Measurements from ENCODE around the gene FEM1B. TPM values are rescaled to one million over a fixed set of nuclear protein-coding genes. Genes with fewer than 3 reads are reported as not detected.

Gene FEM1B
- polyA plus RNA-seq, 4 donors = 50.1 to 66.4 (median 56.0) TPM

DNA sequence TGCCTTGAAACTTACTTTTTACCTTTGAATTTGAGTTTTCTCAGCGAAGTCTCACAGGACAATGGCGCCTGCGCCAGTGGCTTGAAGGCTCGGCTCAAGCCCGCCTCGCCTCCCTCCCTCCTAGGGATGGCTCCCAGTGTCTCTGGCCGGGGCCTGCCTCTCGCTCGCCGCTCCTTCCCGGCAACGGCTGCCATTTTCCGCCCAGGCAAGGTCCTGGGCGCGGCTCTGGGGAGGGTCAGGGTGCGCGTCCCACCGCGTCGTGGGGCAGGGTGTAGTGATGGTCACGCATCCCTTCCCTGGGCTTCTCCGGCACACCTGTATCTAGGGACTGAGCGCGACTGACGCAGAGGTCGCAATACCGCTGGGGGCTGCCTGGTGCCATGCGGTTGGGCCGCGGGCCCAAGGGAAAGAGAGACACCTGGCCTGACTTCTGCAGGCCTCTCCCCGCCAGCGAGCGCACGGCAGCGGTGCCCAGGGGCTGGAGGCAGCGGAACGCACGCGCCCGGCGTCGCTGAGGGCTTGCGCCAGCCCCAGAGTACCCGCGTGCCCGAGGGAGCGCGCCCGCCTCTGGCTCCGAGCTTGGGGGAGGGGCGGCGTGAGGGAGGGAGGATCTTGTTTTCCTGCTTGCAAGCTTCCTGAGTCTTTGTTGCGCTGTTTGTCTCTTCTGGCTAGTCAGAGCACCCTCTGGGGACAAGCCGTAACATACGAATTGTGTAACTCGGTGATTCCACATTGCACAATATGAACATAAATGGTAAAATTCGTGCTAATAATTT, 20.7 kb upstream of the FEM1B start:
- peak; percentile 63 to 79 (median 73) for DNase-seq (ENCODE audit: low read depth in 4 of 4, low spot score in 2 of 4)

DNA sequence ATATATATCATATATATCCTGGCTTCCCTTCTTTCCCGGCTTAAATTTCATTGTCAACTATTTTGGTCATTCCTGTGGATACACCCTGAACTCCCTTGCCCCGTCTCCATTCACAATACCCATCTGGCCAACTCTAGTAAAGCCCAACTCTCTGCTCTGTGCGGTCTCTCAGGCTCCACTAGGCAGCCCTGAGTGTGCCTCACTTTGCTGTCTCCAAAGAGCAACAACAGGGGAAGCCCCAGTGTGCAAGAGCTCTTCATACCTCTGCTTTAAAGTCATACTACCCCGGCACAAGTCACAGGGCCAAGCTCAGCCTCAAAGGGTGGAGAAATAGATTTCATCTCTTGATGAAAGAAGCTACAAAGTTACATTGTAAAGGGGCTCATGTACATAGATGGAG, 18.9 kb upstream of the FEM1B start:
- DNase-seq (ENCODE audit: low read depth in 4 of 4, low spot score in 2 of 4) = no peak

DNA sequence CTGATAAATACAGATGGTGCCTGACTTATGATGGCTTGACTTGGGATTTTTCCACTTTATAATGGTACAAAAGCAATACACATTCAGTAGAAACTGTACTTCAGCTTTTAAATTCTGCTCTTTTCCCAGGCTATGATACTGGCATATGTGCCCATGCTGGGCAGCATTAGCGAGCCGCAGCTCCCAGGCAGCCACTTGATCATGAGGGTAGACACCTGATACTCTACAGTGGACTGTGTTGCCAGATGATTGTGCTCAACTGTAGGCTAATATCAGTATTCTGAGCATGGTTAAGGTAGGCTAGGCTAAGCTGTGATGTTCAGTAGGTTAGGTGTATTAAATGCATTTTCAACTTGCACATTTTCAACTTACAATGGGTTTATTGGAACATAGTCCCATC, 17.7 kb upstream of the FEM1B start:
- DNase-seq (ENCODE audit: low read depth in 4 of 4, low spot score in 2 of 4) = no peak

DNA sequence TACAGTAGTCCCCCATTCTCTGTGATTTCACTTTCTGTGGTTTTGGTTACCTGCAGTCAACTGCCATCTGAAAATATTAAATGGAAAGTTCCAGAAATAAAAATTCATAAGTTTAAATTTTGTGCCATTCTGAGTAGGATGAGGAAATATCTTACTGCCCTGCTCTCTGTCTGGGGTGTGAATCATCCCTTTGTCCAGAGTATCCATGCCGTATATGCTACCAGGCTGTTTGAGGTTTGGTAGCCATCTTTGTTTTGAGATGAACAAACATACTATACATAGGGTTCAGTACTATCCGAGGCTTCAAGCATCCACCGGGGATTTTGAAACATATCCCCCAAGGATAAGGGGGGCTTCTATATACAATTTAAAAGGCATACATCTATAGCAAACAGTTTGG, 16.3 kb upstream of the FEM1B start:
- DNase-seq (ENCODE audit: low read depth in 4 of 4, low spot score in 2 of 4) = no peak

DNA sequence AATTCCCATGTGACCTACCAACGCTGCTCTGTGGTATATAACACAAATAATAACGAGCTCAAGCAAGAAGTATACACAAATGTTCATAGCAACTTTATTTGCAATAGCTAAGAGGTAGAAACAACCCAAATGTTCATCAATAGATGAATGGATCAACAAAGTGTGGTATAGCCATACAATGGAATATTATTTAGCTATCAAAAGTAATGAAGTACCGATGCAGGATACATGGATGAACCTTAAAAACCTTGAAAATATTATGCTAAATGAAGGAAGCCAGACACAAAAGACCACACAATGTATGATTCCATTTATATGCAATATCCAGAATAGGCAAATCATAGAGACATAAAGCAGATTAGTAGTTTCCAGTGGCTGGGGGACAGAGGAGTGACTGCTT, 15.6 kb upstream of the FEM1B start:
- no peak for DNase-seq (ENCODE audit: low read depth in 4 of 4, low spot score in 2 of 4)

DNA sequence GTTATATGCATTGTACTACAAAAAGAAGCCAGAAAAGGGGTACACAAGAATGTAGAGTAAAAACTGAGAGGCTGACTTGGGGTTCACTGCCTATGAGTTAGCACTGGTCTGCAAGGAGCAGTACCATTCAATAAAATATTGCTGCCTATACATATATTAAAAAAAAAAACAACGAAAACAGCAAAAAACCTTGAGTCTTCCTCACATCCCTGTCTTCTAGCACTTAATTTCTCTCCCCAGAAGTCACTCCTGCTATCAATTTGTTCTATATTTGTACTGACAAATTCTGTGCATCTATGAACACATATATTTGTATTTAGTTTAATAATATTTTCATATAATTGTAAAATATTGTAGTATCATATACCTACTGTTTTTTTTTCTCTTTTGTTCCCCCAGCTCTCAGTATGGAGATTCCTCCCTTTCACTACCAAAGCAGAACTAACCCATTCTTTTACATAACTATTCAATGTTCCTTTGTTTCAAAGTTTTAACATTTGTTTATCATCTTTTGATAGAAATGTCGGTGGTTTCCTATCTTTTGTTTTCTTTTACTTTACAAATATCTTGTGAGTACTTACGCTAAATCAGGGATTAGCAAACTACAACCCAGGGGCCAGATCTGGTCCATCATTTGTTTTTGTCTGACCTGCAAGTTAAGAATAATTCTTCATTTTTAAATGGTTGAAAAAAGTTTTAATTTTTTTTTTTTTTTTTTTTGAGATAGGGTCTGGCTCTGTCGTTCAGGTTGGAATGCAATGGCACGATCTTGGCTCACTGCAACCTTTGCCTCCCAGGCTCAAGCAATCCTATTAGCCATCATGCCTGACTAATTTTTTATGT, 14.8 kb upstream of the FEM1B start:
- DNase-seq (ENCODE audit: low read depth in 4 of 4, low spot score in 2 of 4) = no peak

DNA sequence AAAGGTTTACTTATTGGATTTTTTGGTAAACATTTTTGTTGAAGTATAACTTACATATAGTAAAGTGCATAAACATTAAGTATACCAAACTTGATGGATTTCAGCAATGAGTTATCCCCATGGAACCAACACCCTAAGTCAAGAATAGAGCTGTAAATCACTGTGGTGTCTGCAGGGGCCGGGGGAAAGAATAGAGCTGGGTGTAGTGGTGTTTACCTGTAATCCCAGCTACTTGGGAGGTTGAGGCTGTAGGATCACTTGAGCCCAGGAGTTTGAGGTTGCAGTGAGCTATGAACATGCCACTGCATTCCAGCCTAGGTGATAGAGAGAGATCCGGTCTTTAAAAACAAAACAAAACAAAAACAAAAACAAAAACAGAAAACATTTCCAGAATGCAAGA, 13.3 kb upstream of the FEM1B start:
- no peak for DNase-seq (ENCODE audit: low read depth in 4 of 4, low spot score in 2 of 4)

DNA sequence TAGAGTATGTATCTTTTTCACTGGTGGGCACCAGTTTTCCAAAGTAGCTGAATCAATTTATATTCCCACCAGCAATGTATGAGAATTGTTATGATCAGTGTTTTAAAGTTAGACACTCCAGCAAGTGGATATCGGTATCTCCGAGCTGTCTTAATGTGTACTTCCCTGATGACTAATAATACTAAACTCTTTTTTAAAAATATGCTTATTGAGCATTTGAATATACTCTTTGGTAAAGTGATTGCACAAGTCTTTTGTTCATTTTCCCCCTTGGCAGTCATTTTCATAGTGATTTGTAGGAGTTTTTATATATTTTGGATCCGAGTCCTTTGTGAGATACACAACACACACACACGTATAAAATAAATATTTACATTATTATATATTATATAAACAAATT, 12.5 kb upstream of the FEM1B start:
- DNase-seq (ENCODE audit: low read depth in 4 of 4, low spot score in 2 of 4) = no peak

DNA sequence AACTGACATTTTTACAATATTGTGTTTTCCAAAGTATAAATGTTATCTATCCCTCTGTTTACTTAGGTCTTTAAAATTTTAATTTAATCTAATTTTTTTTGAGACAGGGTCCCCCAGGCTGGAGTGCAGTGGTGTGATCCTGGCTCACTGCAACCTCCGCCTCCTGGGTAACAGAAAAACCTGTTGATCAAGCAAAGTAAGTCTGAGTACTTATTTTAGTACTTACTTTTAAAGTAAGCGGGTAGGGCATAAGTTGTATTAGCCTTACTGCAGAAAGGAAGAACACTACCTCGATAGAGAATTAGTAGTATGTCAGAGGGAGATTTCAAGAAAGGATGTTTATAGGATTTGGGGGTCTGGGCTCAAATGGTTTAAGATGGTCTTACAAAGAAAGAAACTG, 11.9 kb upstream of the FEM1B start:
- no peak for DNase-seq (ENCODE audit: low read depth in 4 of 4, low spot score in 2 of 4)

DNA sequence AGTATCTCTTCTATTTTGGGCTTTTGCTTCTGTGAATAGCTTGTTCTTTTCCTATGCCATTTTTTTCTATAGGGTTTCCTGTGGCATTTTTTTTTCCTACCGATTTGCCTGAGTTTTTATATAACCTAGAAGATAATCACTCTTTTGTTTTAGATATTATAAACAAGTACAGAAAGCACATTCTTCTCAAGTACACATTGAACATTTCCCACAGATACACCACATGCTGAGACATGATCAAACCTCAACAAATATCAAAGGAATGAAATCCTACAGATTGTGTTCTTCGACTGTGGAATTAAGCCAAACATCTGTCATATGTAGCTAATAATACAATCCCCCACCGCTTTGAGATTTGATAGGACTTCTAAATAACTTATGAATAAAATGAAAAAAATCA, 9.1 kb upstream of the FEM1B start:
- no peak for DNase-seq (ENCODE audit: low read depth in 4 of 4, low spot score in 2 of 4)

DNA sequence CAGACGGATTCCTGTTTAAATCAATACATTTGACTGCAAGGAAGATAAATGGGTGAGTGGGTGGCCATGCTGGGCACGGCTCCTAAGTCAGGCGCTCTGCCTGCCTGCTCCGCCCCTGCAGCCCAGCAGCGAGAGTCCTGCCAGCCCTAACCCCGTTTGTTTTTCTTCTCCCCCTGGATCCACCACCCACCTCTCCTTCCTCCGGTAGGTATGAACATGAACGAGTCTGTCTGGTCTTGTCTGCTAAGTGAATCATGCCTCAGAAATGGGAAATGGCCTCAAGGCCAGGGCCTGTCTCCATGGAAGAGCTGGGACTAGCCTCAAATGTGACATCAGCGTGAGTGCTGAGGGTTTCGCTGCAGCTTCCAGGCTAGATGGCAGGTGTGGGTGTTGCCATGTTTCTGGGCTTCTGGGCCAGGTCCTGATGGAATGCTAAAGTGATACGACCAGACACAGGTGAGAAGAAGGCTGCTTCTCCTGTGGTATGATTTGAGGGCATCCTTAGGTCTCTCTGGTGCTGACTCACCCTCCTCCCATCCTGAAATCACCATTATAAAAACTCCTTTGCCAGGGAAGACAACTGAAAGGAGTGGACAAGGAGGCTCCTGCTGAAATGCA, 5.6 kb upstream of the FEM1B start:
- DNase-seq (ENCODE audit: low read depth in 4 of 4, low spot score in 2 of 4) = no peak

DNA sequence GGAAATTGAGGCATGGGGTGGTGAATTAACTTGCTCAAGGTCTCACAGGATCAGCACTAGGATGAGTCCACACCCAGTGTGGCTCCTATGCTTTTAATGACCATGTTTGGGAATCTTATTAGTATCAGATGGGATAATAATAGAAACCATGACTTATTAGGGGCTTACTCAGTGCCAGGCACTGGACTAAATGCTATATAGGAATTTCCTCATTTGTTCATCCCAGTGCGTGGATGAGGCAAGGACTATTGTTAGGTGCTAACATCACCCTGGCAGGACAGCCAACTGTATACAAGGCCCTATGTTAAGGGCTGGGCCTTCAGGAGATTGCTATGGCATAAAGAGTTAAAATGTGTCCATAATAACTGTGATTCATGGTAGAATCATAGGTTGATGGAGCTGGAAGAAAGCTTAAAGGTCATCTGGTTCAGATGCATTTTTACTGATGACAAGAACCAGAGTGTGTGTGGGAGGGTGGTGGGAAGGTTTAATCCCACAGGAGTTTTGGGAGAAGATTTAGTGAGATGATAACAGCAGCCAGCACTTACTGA, 4.7 kb upstream of the FEM1B start:
- no peak for DNase-seq (ENCODE audit: low read depth in 4 of 4, low spot score in 2 of 4)

DNA sequence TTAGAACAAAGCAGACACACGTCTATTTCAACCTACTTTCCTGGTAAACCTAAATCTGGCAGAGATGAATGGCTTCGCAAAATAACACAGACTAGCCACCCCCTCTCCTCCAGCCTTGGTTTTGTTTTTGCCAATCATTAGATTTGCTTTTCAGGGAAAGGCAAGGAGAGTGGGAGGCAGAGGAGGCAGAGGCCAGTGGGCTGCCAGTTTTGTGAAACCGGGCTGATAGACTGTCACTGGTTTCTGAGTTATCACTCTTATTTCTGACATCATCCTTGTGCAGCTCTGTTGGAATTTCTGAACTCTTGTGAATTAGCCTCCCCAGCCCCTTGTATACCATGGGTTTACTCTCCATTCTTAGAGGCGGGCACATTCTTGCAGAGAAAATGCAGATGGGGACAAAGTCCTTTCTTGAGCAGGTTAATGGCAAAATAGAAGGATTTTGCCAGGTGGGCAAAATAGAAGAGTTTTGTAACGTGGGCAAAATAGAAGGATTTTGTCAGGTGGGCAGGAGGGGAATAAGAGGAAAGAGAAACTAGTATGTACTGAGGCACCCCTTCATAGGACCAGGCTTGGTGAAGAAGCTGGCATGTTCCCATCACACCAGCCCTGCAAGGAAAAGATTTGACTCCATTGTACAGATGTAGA, 3.2 kb upstream of the FEM1B start:
- DNase-seq (ENCODE audit: low read depth in 4 of 4, low spot score in 2 of 4) = no peak

DNA sequence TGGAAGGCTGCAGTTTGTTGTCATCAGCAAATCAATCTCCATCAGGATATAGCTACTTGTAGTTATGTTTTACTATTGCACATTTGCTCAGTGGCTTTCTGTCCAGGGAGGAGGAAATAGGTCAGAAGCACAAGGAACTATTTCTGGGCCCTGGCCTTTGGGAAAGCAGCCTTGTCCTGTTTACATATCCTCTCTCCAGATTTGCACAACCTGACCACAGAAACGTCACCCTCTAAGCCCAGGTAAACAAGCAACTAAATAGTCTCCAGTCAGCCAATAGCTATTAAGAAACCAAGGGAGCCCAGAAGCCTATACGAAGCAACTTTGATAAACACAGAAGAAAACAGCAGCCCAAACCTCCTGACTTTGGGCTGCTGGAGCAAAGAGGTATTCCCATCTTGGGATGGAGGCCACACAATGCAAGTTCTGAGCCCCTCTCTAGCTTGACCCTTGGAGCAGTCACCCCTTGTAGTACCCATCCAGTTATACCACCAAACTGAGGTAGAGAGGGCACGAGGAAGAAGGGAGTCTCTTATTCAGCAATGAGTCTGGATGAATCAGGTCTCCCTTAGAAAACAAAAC, 2.3 kb upstream of the FEM1B start:
- no peak for DNase-seq (ENCODE audit: low read depth in 4 of 4, low spot score in 2 of 4)

DNA sequence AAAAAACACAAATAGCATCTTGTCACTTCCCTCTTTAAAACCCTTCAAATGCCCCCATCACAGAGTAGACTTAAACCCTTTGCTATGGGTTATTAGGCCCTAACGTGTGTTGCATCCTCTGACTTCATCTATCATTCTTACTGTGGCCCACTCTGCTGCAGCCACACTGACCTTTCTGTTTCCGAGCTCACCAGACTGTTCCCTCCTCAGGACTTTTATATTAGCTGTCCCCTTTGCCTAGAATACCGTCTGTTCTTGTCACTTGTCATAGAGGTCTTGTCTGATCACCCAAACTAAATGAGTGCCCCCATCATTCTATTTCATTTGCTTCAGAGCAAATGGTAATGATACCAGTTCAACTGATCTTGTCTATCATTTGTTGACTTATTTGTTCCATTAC, 877 bp upstream of the FEM1B start:
- no peak for DNase-seq (ENCODE audit: low read depth in 4 of 4, low spot score in 2 of 4)

DNA sequence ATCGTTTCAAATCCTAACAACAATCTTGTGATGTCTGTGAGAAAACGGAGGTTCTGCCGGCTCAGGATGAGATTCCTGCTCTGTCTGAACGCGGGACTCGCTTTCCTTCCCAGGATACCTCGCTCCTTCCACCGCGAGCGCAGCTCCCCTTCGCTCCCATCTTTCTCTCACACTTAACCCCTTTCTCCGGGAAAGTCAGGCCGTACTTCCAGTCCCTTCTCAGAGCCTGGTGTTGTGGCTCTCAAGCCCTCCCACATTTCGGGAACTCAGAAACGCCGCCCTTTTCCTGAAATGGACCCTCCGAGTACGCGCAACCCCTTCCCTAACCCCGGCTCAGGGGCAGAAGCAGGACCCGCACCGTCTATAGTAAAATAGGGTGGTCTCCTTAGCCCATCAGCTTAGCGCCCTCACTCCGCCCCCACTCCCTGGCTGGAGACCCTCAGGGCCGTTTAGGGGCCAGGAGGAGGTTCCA, 378 bp upstream of the FEM1B start:
- peak in 3 of 4 donors; percentile 73 to 90 (median 78) for DNase-seq (ENCODE audit: low read depth in 4 of 4, low spot score in 2 of 4)

DNA sequence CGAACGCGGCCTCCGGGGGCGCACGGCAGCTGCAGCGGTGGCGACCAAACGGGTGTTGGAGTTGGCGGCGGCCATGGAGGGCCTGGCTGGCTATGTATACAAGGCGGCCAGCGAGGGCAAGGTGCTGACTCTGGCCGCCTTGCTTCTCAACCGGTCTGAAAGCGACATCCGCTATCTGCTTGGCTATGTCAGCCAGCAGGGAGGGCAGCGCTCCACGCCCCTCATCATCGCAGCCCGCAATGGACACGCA, 725 bp downstream of the FEM1B start:
- DNase-seq (ENCODE audit: low read depth in 4 of 4, low spot score in 2 of 4) = no peak

DNA sequence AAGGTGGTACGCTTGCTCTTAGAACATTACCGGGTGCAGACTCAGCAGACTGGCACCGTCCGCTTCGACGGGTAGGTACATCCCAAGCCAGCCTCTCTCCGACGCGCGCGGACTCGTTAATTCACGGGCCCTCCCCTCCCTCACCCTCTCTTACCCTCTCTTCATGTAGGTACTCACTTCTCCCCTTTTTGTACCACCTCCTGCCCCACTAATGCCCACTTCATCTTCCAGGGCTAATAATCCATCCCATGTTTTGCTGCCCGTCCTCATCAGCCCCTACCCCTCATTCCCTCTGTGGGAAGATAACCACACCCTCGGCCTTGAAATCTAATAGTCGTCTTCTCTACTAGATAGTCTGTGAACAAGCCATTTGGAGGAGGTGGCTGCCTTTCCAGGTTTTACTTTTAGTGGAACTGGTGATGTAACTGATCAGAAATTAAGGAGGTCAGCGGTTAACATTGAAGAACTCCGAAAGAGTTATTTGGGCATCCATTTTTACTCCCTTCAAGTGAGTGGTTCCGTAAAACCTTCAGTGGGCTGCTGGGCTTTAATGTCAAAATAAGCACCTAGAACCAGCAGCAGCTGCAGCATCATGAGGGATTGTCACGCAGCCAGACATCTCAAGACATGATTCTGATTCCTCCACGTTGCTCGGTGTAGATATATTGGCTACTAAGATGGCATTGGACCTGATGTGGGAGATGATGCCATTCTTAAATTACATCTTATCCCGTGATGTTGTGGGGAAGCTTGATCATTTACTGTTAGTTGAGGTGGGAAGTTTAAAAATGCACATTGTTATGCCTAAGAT, 1.3 kb downstream of the FEM1B start:
- peak; percentile 26 to 50 (median 35) for DNase-seq (ENCODE audit: low read depth in 4 of 4, low spot score in 2 of 4)

DNA sequence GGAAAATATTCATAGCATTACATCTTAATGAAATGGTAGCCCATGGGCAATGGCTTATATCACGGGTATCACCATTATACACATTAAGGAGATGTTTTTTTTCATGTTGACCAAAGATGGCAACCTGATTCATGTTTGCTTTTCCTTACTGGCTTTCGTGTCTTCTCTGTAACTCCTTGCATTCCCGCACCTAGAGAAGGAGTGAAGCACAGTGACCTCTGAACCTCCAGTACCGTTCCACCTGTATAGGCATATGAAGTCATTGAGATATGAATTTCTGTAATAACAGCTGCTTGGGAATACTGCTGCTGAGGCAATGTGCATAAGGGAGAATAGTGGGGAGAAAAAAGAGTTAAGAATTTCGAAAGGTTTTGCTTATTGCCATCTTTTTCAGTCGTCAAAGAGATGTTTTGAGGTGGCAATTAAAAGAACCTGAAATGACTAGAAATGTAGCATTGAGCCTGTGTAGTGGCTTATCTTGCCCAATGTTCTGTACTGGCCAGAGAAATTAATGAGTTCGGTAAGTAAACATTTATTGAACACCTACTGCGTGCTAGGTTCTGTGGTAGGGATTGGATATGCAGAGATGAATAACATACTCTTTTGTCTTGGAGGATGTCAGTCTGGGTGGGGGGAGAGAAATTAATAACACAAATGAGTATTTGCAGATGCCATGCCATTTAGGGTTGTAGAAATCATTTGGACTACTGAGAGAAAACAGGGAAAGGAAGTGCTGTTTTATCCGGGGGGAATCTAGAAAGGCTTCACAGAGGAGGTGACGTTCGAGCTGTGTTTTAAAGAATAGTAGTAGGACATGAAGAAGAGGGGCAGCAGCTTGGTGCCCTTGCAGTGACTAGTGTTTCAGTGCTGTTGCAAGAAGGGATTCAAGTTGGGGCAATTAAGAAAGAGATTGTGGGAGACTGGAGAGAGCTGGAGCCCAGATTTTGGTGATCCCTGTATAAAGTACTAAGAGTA, 2.5 kb downstream of the FEM1B start:
- no peak for DNase-seq (ENCODE audit: low read depth in 4 of 4, low spot score in 2 of 4)
